Endodermal cell (in vitro differentiated cells): ENCODE data around the gene CAV1. TPM values are rescaled to one million over a fixed set of nuclear protein-coding genes. Genes with fewer than 3 reads are reported as not detected.

ENCODE experiments used
- DNase-seq: peaks from one replicate; pipeline ENCODE4 v3.0.0-alpha.2; 2017
- H3K27ac ChIP-seq: 2 replicates; pipeline ENCODE4 v1.5.1; 2013; ENCODE audit warnings: mild to moderate bottlenecking, low read depth, low read length, moderate library complexity
- H3K27me3 ChIP-seq: 2 replicates; pipeline ENCODE4 v1.6.1; 2013; ENCODE audit warnings: mild to moderate bottlenecking, low read length, moderate library complexity; ENCODE audit not compliant: insufficient read depth, control insufficient read depth, poor library complexity, severe bottlenecking
- H3K36me3 ChIP-seq: 2 replicates; pipeline ENCODE4 v1.7.0; 2013; ENCODE audit warnings: mild to moderate bottlenecking, low read length, moderate library complexity; ENCODE audit not compliant: control insufficient read depth, insufficient read depth
- H3K4me1 ChIP-seq: one replicate; pipeline ENCODE4 v1.7.0; 2013; ENCODE audit warnings: low read length; ENCODE audit not compliant: control insufficient read depth, insufficient read depth
- H3K4me3 ChIP-seq: 2 replicates; pipeline ENCODE4 v1.5.1; 2013; ENCODE audit warnings: mild to moderate bottlenecking, low read length, moderate library complexity
- H3K9ac ChIP-seq: 2 replicates; pipeline ENCODE4 v1.6.1; 2013; ENCODE audit warnings: mild to moderate bottlenecking, low read length, moderate library complexity; ENCODE audit not compliant: poor library complexity, severe bottlenecking; ENCODE audit errors: extremely low read depth
- H3K9me3 ChIP-seq: 2 replicates; pipeline ENCODE4 v1.6.1; 2013; ENCODE audit warnings: mild to moderate bottlenecking, low read length, moderate library complexity; ENCODE audit not compliant: control insufficient read depth
- H3K27ac Mint-ChIP-seq: 2 replicates; pipeline ENCODE4 v1.8.0; 2020; ENCODE audit warnings: mixed read lengths
- H3K27me3 Mint-ChIP-seq: 2 replicates; pipeline ENCODE4 v1.8.0; 2021; ENCODE audit warnings: mild to moderate bottlenecking, mixed read lengths; ENCODE audit not compliant: insufficient read depth
- H3K36me3 Mint-ChIP-seq: 2 replicates; pipeline ENCODE4 v1.8.0; 2020; ENCODE audit warnings: low read depth, mixed read lengths
- H3K4me1 Mint-ChIP-seq: 2 replicates; pipeline ENCODE4 v1.8.0; 2020; ENCODE audit warnings: mixed read lengths
- H3K4me3 Mint-ChIP-seq: 2 replicates; pipeline ENCODE4 v1.8.0; 2020; ENCODE audit warnings: mild to moderate bottlenecking, moderate library complexity, mixed read lengths
- H3K9me3 Mint-ChIP-seq: 2 replicates; pipeline ENCODE4 v1.8.0; 2020; ENCODE audit warnings: mild to moderate bottlenecking, mixed read lengths
- CTCF ChIP-seq: fragments of 200-600 bp; sonication (generic); conservative IDR thresholded peaks from 2 replicates; pipeline ENCODE4 v1.5.0; 2021; ENCODE audit warnings: antibody characterized with exemption, mild to moderate bottlenecking
- WGBS, 2 experiments: methylation state at CpG; one replicate each; pipeline versions ENCODE4 v1.1.5 to v1.1.7; 2013; ENCODE audit warnings: missing lambda C conversion rate in 2 of 2, mixed read lengths in 1 of 2; ENCODE audit not compliant: insufficient coverage in 1 of 2, insufficient read length in 1 of 2; 5-methylcytosine and 5-hydroxymethylcytosine counted together
- total RNA-seq, 2 donors: library from RNA; stranded (reverse); fragmentation: NEBNext Ultra II Directional in 1 of 2; extraction: Animal tissue kit (Norgen Biotek cat#: 25700) in 1 of 2; gene quantifications; 2 replicates in 1 of 2; 3 replicates in 1 of 2; pipeline ENCODE4 v1.2.1, GENCODE V29; 2021

CAV1 gene
- total RNA-seq, 2 donors from 2014 or later: 4.9 to 8.8 TPM

GRCh38 chr7:116538138-116538537 lies 13.3 kb downstream of the CAV1 start:
- H3K4me1 ChIP-seq: no peaks in the 10 kb centered on the region
- H3K27me3 Mint-ChIP-seq: no peaks in the 10 kb centered on the region
- H3K9me3 ChIP-seq: no peaks in the 10 kb centered on the region
- TF ChIP-seq CTCF: no peak
- no peaks in the 10 kb centered on the region for H3K27me3 ChIP-seq
- no peak overlapping the region for H3K27ac Mint-ChIP-seq
- H3K36me3 Mint-ChIP-seq: peaks cover 6% of the 10 kb centered on the region
- DNase-seq: no peak
- no peaks in the 10 kb centered on the region for H3K36me3 ChIP-seq
- H3K9ac ChIP-seq: no peak overlapping the region
- H3K4me3 ChIP-seq: no peak overlapping the region
- H3K4me1 Mint-ChIP-seq: peaks cover 9% of the 10 kb centered on the region
- H3K27ac ChIP-seq: no peak overlapping the region
- H3K9me3 Mint-ChIP-seq: peaks cover 3% of the 10 kb centered on the region
- H3K4me3 Mint-ChIP-seq: no peak overlapping the region
- 96% methylated on average over 2 of the region's 2 CpGs; no CpG with 5 or more reads in 1 of the 2 experiments for WGBS, 2 experiments

GRCh38 chr7:116539879-116540278 lies 15.0 kb downstream of the CAV1 start:
- no peak for TF ChIP-seq CTCF
- H3K27ac Mint-ChIP-seq: no peak overlapping the region
- Histone ChIP-seq H3K4me3 (no peak overlapping the region), H3K9me3 (no peaks in the 10 kb centered on the region), H3K9ac (no peak overlapping the region), H3K27me3 (no peaks in the 10 kb centered on the region), H3K4me1 (no peaks in the 10 kb centered on the region), H3K36me3 (no peaks in the 10 kb centered on the region), H3K27ac (no peak overlapping the region)
- DNase-seq: no peak
- peaks cover 16% of the 10 kb centered on the region for H3K4me1 Mint-ChIP-seq
- no peaks in the 10 kb centered on the region for H3K27me3 Mint-ChIP-seq
- H3K4me3 Mint-ChIP-seq: no peak overlapping the region
- WGBS, 2 experiments: 97% methylated on average over 3 of the region's 3 CpGs; no CpG with 5 or more reads in 1 of the 2 experiments
- H3K9me3 Mint-ChIP-seq: peaks cover 3% of the 10 kb centered on the region
- peaks cover 6% of the 10 kb centered on the region for H3K36me3 Mint-ChIP-seq

- no peak overlapping the region for H3K9ac ChIP-seq
- no peaks in the 10 kb centered on the region for H3K4me1 ChIP-seq
- H3K9me3 ChIP-seq: no peaks in the 10 kb centered on the region
- no peak for DNase-seq
- no peaks in the 10 kb centered on the region for H3K27me3 ChIP-seq
- no peak overlapping the region for H3K27ac ChIP-seq
- peaks cover 3% of the 10 kb centered on the region for H3K9me3 Mint-ChIP-seq
- H3K36me3 Mint-ChIP-seq: peaks cover 6% of the 10 kb centered on the region
- no peak overlapping the region for H3K4me3 Mint-ChIP-seq
- H3K36me3 ChIP-seq: no peaks in the 10 kb centered on the region
- no peak overlapping the region for H3K4me3 ChIP-seq
- H3K4me1 Mint-ChIP-seq: peaks cover 16% of the 10 kb centered on the region
- H3K27me3 Mint-ChIP-seq: no peaks in the 10 kb centered on the region
- no peak for TF ChIP-seq CTCF
- H3K27ac Mint-ChIP-seq: no peak overlapping the region
Observed at GRCh38 chr7:116540743-116541142, 15.9 kb downstream of the CAV1 start.
